ENCODE data around the gene PCDHGA1. TPM values are rescaled to one million over a fixed set of nuclear protein-coding genes. Genes with fewer than 3 reads are reported as not detected.

PCDHGA1 gene
- total RNA-seq, 1 experiment from 2014 or later = 0.63 TPM

DNA sequence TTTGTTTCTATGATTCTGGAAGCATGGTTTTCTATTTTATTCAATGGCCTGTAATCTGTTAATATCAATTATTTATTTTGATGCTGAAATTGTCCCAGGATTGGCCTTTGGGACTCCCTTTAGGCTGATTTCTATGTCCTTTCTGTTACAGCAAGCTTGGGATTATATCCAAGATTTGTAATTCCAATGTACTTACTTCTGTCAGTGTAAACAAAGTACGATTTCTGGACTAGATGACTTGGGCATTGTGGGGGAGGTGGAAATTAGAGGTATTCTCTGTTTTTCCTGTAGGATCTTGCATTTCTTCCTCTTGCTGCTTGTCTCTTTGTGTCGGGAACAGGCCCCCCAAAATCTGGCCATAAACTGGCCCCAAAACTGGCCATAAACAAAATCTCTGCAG is 103.7 kb downstream of the PCDHGA1 start:
- H2AFZ ChIP-seq (ENCODE audit: low read length) = no peak overlapping the region
- H2BK15ac ChIP-seq (ENCODE audit: low read depth, low read length) = no peak overlapping the region

More for the DNA sequence above, 103.7 kb downstream of the PCDHGA1 start:
- H3K14ac ChIP-seq (ENCODE audit: insufficient read depth, low read length) = no peak overlapping the region
- H3K4me2 ChIP-seq (ENCODE audit: insufficient read depth, insufficient read length, low read length) = no peak overlapping the region
- peaks cover 34 to 48% (median 35%) of the 10 kb centered on the region in 3 experiments for H3K36me3 Mint-ChIP-seq (ENCODE audit: insufficient read depth in 1 of 3, low read depth in 3 of 3)
- H4K8ac ChIP-seq (replicated peaks; ENCODE audit: insufficient read length, low read depth, low read length) = no peak overlapping the region
- no peak overlapping the region for H3K18ac ChIP-seq (ENCODE audit: insufficient read length, low read depth, low read length)
- no CpG with 5 or more reads among the region's 2 CpGs for WGBS (ENCODE audit: extremely low coverage, insufficient read length, low lambda C conversion rate)
- H3K4me1 Mint-ChIP-seq = no peaks in the 10 kb centered on the region; a peak in 1 of 4 replicates
- H3K56ac ChIP-seq (ENCODE audit: insufficient read length, low read depth, low read length) = no peak overlapping the region
- TF ChIP-seq, protein P1, sequence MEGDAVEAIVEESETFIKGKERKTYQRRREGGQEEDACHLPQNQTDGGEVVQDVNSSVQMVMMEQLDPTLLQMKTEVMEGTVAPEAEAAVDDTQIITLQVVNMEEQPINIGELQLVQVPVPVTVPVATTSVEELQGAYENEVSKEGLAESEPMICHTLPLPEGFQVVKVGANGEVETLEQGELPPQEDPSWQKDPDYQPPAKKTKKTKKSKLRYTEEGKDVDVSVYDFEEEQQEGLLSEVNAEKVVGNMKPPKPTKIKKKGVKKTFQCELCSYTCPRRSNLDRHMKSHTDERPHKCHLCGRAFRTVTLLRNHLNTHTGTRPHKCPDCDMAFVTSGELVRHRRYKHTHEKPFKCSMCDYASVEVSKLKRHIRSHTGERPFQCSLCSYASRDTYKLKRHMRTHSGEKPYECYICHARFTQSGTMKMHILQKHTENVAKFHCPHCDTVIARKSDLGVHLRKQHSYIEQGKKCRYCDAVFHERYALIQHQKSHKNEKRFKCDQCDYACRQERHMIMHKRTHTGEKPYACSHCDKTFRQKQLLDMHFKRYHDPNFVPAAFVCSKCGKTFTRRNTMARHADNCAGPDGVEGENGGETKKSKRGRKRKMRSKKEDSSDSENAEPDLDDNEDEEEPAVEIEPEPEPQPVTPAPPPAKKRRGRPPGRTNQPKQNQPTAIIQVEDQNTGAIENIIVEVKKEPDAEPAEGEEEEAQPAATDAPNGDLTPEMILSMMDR (conservative IDR thresholded peaks at IDR 0.05) = no peak
- H2BK120ac ChIP-seq (ENCODE audit: low read depth, low read length, poor library complexity, severe bottlenecking) = no peak overlapping the region
- no peak overlapping the region for H3K4ac ChIP-seq (ENCODE audit: low read depth, low read length)
- peaks cover 14% of the 10 kb centered on the region for H3K9me3 ChIP-seq (ENCODE audit: control insufficient read depth, low read depth, low read length)
- no peak overlapping the region for H3K27ac ChIP-seq (ENCODE audit: insufficient read length, low read depth, low read length)
- H3K27me3 ChIP-seq (ENCODE audit: insufficient read depth, low read length) = no peaks in the 10 kb centered on the region
- no peak overlapping the region for H2BK20ac ChIP-seq (ENCODE audit: low read depth, low read length, poor library complexity, severe bottlenecking)
- no peak overlapping the region for H4K5ac ChIP-seq (ENCODE audit: insufficient read length, low read depth, low read length)
- peaks cover 3% of the 10 kb centered on the region for H3K27me3 Mint-ChIP-seq (ENCODE audit: low read depth)
- H3K4me3 Mint-ChIP-seq = no peak overlapping the region
- no peak overlapping the region for H2AK5ac ChIP-seq (ENCODE audit: insufficient read length, low read length)
- no peak overlapping the region for H2BK12ac ChIP-seq (ENCODE audit: insufficient read length, low read depth, low read length)
- H3T11ph ChIP-seq (ENCODE audit: low read length) = no peak overlapping the region
- H3K79me2 ChIP-seq (ENCODE audit: insufficient read depth, low read length) = no peaks in the 10 kb centered on the region
- H3K9ac ChIP-seq (ENCODE audit: extremely low read depth, insufficient read length, low read length) = no peak overlapping the region
- H2BK5ac ChIP-seq (ENCODE audit: insufficient read length, low read length) = no peak overlapping the region
- no peak overlapping the region for H3K23ac ChIP-seq (ENCODE audit: insufficient read length, low read depth, low read length)
- no peaks in the 10 kb centered on the region for H4K20me1 ChIP-seq (ENCODE audit: control insufficient read depth, insufficient read depth, insufficient read length)
- H3K27ac Mint-ChIP-seq = no peak overlapping the region
- no peaks in the 10 kb centered on the region for H3K23me2 ChIP-seq (ENCODE audit: insufficient read length, low read depth, low read length, poor library complexity, severe bottlenecking)
- H4K91ac ChIP-seq (ENCODE audit: insufficient read length, low read depth, low read length) = no peak overlapping the region
- H3K79me1 ChIP-seq (ENCODE audit: insufficient read depth, low read depth, low read length, poor library complexity, severe bottlenecking) = no peaks in the 10 kb centered on the region
- H3K9me3 Mint-ChIP-seq = peaks cover 42 to 44% of the 10 kb centered on the region in 2 experiments
- DNase-seq = no peak
- H3K4me1 ChIP-seq (ENCODE audit: insufficient read depth, low read length) = no peaks in the 10 kb centered on the region
